HL-60 (cell line): ENCODE data around the gene ALPK1.

Experiments used
- DNase-seq, 2 experiments: peaks; one replicate each; pipeline ENCODE4 v3.0.0-alpha.2; 2010 to 2020; ENCODE audit warnings: low read depth in 1 of 2, low spot score in 1 of 2
- H3K27ac ChIP-seq: fragments of 250-450 bp; sonication (Bioruptor Pico); replicated peaks from 2 replicates; pipeline ENCODE4 v1.5.1; 2020; ENCODE audit warnings: mild to moderate bottlenecking, moderate library complexity
- H3K27me3 ChIP-seq: fragments of 250-450 bp; sonication (Bioruptor Pico); 2 replicates; pipeline ENCODE4 v1.5.1; 2021; ENCODE audit warnings: mild to moderate bottlenecking, moderate library complexity; ENCODE audit not compliant: insufficient read depth, poor library complexity, severe bottlenecking
- H3K4me3 ChIP-seq: replicated peaks from 2 replicates; pipeline ENCODE4 v1.5.1; 2011; ENCODE audit warnings: mild to moderate bottlenecking, control low read depth, low read length; ENCODE audit not compliant: insufficient read depth
- GABPA ChIP-seq: IDR thresholded peaks from 2 replicates; pipeline ENCODE4 v1.6.1; 2012; ENCODE audit warnings: low read depth
- POLR2AphosphoS5 ChIP-seq: IDR thresholded peaks from 2 replicates; pipeline ENCODE4 v1.6.1; 2012; ENCODE audit warnings: low read depth
- REST ChIP-seq: IDR thresholded peaks from 2 replicates; pipeline ENCODE4 v1.6.1; 2012; ENCODE audit warnings: low read depth; ENCODE audit not compliant: insufficient replicate concordance
- SPI1 ChIP-seq: IDR thresholded peaks from 2 replicates; pipeline ENCODE4 v1.6.1; 2012; ENCODE audit warnings: low read depth, mild to moderate bottlenecking, borderline replicate concordance
- TF ChIP-seq, protein P1 (sequence below): IDR thresholded peaks from one replicate; pipeline ENCODE4 v1.5.1; 2011; ENCODE audit warnings: low read length, control low read depth, inconsistent platforms; ENCODE audit not compliant: insufficient read depth

The ALPK1 gene

DNA sequence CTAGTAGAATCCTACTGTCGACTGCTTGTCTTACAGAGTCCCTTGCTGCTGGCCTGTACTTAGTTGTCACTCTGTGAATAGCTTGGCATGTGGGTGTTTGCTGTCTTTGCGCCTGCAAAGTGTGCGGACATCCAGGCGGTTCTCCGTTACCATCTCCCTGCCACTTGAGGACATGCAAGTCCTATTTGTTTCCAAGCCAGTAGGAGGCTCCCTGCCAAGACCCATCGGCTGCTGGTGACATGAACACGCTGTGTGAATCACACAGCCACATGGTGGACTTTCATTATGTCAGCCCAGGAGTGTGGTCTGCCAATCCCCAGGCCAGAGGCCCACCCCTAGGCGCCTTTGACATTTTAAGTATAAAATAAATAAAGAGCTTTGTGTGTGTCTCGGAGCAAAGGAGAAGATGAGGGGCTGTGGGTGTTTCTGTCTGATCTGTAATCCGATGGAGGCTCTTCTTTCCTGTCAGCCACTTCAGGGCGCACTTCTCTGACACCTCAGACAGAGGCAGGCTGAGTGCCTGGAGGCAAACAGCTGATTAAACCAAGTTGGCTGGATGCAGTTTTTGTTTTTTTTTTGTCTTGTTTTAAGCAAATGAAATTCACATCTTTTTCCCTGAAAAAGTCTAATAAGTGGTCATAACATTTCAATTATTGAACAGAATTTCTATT lies 51.5 kb downstream of the ALPK1 start:
- Histone ChIP-seq H3K4me3 (no peak overlapping the region), H3K27ac (no peak overlapping the region), H3K27me3 (no peaks in the 10 kb centered on the region)
- no peak for DNase-seq
- TF ChIP-seq GABPA (no peak), POLR2AphosphoS5 (no peak), REST (no peak), SPI1 (no peak)
- TF ChIP-seq, protein P1, sequence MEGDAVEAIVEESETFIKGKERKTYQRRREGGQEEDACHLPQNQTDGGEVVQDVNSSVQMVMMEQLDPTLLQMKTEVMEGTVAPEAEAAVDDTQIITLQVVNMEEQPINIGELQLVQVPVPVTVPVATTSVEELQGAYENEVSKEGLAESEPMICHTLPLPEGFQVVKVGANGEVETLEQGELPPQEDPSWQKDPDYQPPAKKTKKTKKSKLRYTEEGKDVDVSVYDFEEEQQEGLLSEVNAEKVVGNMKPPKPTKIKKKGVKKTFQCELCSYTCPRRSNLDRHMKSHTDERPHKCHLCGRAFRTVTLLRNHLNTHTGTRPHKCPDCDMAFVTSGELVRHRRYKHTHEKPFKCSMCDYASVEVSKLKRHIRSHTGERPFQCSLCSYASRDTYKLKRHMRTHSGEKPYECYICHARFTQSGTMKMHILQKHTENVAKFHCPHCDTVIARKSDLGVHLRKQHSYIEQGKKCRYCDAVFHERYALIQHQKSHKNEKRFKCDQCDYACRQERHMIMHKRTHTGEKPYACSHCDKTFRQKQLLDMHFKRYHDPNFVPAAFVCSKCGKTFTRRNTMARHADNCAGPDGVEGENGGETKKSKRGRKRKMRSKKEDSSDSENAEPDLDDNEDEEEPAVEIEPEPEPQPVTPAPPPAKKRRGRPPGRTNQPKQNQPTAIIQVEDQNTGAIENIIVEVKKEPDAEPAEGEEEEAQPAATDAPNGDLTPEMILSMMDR: no peak

- TF ChIP-seq GABPA (no peak), REST (no peak), SPI1 (no peak), POLR2AphosphoS5 (no peak)
- TF ChIP-seq, protein P1: no peak
- DNase-seq: no peak
- Histone ChIP-seq H3K27ac (no peak overlapping the region), H3K27me3 (no peaks in the 10 kb centered on the region), H3K4me3 (no peak overlapping the region)
Observed at GRCh38 chr4:112352736-112353135, 55.6 kb downstream of the ALPK1 start.

- TF ChIP-seq SPI1: no peak
- TF ChIP-seq REST: no peak
- TF ChIP-seq POLR2AphosphoS5: no peak
- TF ChIP-seq, protein P1: no peak
- no peak for TF ChIP-seq GABPA
- Histone ChIP-seq H3K27me3 (no peaks in the 10 kb centered on the region), H3K4me3 (no peak overlapping the region), H3K27ac (no peak overlapping the region)
- no peak for DNase-seq
Observed at GRCh38 chr4:112355662-112356061, 58.5 kb downstream of the ALPK1 start.
